Inflammatory macrophage treated with lipopolysaccharide for 1 hour (primary cell): ENCODE measurements around the gene CERS6.

Source experiments
- DNase-seq, 2 donors: peaks; one replicate each; pipeline ENCODE4 v3.0.0-alpha.2; 2020 to 2022

Gene CERS6

GRCh38 chr2:168574856-168575630, 119.0 kb downstream of the CERS6 start:
- no peak for DNase-seq

- DNase-seq: no peak
Observed at GRCh38 chr2:168577885-168578284, 121.8 kb downstream of the CERS6 start.

GRCh38 chr2:168583064-168583709, 127.1 kb downstream of the CERS6 start:
- DNase-seq: no peak

GRCh38 chr2:168583710-168584521, 127.8 kb downstream of the CERS6 start:
- no peak for DNase-seq

GRCh38 chr2:168584911-168585310, 128.8 kb downstream of the CERS6 start:
- no peak for DNase-seq

- DNase-seq: peak in 1 of 2 donors; percentile 42
Observed at GRCh38 chr2:168585700-168586099, 129.6 kb downstream of the CERS6 start.

- no peak for DNase-seq
Observed at GRCh38 chr2:168587307-168587706, 131.2 kb downstream of the CERS6 start.

- DNase-seq: no peak
Observed at GRCh38 chr2:168589236-168590211, 133.5 kb downstream of the CERS6 start.

GRCh38 chr2:168592181-168592831, 136.2 kb downstream of the CERS6 start:
- DNase-seq: no peak

GRCh38 chr2:168593713-168594112, 137.6 kb downstream of the CERS6 start:
- no peak for DNase-seq

GRCh38 chr2:168594778-168595177, 138.7 kb downstream of the CERS6 start:
- no peak for DNase-seq

- no peak for DNase-seq
Observed at GRCh38 chr2:168596881-168597655, 141.0 kb downstream of the CERS6 start.

- no peak for DNase-seq
Observed at GRCh38 chr2:168599738-168600137, 143.7 kb downstream of the CERS6 start.

- DNase-seq: no peak
Observed at GRCh38 chr2:168600949-168601348, 144.9 kb downstream of the CERS6 start.

- DNase-seq: no peak
Observed at GRCh38 chr2:168601741-168602140, 145.7 kb downstream of the CERS6 start.

GRCh38 chr2:168602379-168602778, 146.3 kb downstream of the CERS6 start:
- DNase-seq: no peak

- peak; percentile 27 to 61 for DNase-seq
Observed at GRCh38 chr2:168602846-168603401, 146.9 kb downstream of the CERS6 start.

- no peak for DNase-seq
Observed at GRCh38 chr2:168603439-168603961, 147.4 kb downstream of the CERS6 start.

- DNase-seq: no peak
Observed at GRCh38 chr2:168604252-168604651, 148.2 kb downstream of the CERS6 start.

- no peak for DNase-seq
Observed at GRCh38 chr2:168607992-168608391, 151.9 kb downstream of the CERS6 start.
